IMR-90 (cell line): ENCODE data around the gene TBC1D1. TPM values are rescaled to one million over a fixed set of nuclear protein-coding genes. Genes with fewer than 3 reads are reported as not detected.

ENCODE experiments used
- ATAC-seq: fragments of 200-7000 bp; cut with Tn5 transposase; 2 replicates; pipeline ENCODE4 v1.9.1; 2020; ENCODE audit warnings: low read depth, mild to moderate bottlenecking, moderate library complexity
- BruUV-seq: library from RNA; stranded (reverse); fragments of 400-500 nt; replicated peaks from 2 replicates; lab custom pipeline; 2021; lab: Mats Ljungman, UMichigan
- CTCF ChIA-PET: fragments of 300-600 bp; formaldehyde crosslinking; extraction: SDS; loops from one replicate; lab custom pipeline; 2021; ENCODE audit warnings: antibody characterized with exemption; lab: Yijun Ruan, JAX
- POLR2A ChIA-PET: fragments of 300-600 bp; sonication (Branson Sonifier 250); formaldehyde crosslinking; loops from one replicate; lab custom pipeline; 2022; ENCODE audit warnings: antibody characterized with exemption; ENCODE audit not compliant: unreplicated experiment; lab: Charles Lee
- DNase-seq: peaks from one replicate; pipeline ENCODE4 v3.0.0; 2013
- H2AFZ ChIP-seq: replicated peaks from 2 replicates; pipeline ENCODE3; 2013; ENCODE audit warnings: low read length, mild to moderate bottlenecking; ENCODE audit not compliant: poor library complexity
- H2AK5ac ChIP-seq: 2 replicates; pipeline ENCODE4 v1.6.1; 2013; ENCODE audit warnings: low read depth, low read length, inconsistent platforms
- H2AK9ac ChIP-seq: replicated peaks from 2 replicates; pipeline ENCODE3; 2013; ENCODE audit warnings: mild to moderate bottlenecking, low read depth, low read length, moderate library complexity; ENCODE audit not compliant: poor library complexity
- H2BK120ac ChIP-seq: 2 replicates; pipeline ENCODE4 v1.6.1; 2013; ENCODE audit warnings: low read depth, low read length, inconsistent platforms
- H2BK15ac ChIP-seq: 3 replicates; pipeline ENCODE4 v1.6.1; 2013; ENCODE audit warnings: low read depth, low read length, inconsistent platforms
- H2BK20ac ChIP-seq: 2 replicates; pipeline ENCODE4 v1.6.1; 2013; ENCODE audit warnings: low read depth, mild to moderate bottlenecking, inconsistent platforms, low read length, moderate library complexity
- H2BK5ac ChIP-seq: 2 replicates; pipeline ENCODE4 v1.6.1; 2013; ENCODE audit warnings: mild to moderate bottlenecking, low read depth, low read length, inconsistent platforms; ENCODE audit not compliant: poor library complexity, severe bottlenecking
- H3K14ac ChIP-seq: replicated peaks from 2 replicates; pipeline ENCODE4 v1.6.1; 2013; ENCODE audit warnings: low read depth, low read length, inconsistent platforms
- H3K18ac ChIP-seq: 2 replicates; pipeline ENCODE4 v1.6.1; 2013; ENCODE audit warnings: low read depth, low read length, control low read depth
- H3K23ac ChIP-seq: 2 replicates; pipeline ENCODE4 v1.6.1; 2013; ENCODE audit warnings: low read depth, low read length, inconsistent platforms
- H3K27ac ChIP-seq: 2 replicates; pipeline ENCODE4 v1.5.1; 2013; ENCODE audit warnings: mild to moderate bottlenecking, control low read depth, low read length; ENCODE audit not compliant: insufficient read depth
- H3K27me3 ChIP-seq: 2 replicates; pipeline ENCODE4 v1.6.1; 2013; ENCODE audit warnings: low read length; ENCODE audit not compliant: control insufficient read depth, insufficient read depth
- H3K36me3 ChIP-seq: 2 replicates; pipeline ENCODE4 v1.6.1; 2013; ENCODE audit warnings: low read length, mixed read lengths; ENCODE audit not compliant: control insufficient read depth, insufficient read depth
- H3K4ac ChIP-seq: 2 replicates; pipeline ENCODE4 v1.6.1; 2013; ENCODE audit warnings: low read depth, low read length, inconsistent platforms
- H3K4me1 ChIP-seq: 2 replicates; pipeline ENCODE4 v1.6.1; 2013; ENCODE audit warnings: low read length, mixed read lengths; ENCODE audit not compliant: control insufficient read depth, insufficient read depth
- H3K4me2 ChIP-seq: 2 replicates; pipeline ENCODE4 v1.6.1; 2013; ENCODE audit warnings: low read depth, mild to moderate bottlenecking, control low read depth, low read length, moderate library complexity
- H3K4me3 ChIP-seq: 2 replicates; pipeline ENCODE4 v1.5.1; 2013; ENCODE audit warnings: low read depth, mild to moderate bottlenecking, control low read depth, low read length, moderate library complexity; ENCODE audit not compliant: insufficient read depth
- H3K56ac ChIP-seq: 2 replicates; pipeline ENCODE4 v1.6.1; 2013; ENCODE audit warnings: low read length, inconsistent platforms; ENCODE audit not compliant: insufficient read depth; ENCODE audit errors: extremely low read depth
- H3K79me1 ChIP-seq, 2 experiments: 2 replicates each; pipeline ENCODE4 v1.6.1; 2013; ENCODE audit warnings: low read length in 2 of 2, inconsistent platforms in 1 of 2, low read depth in 1 of 2
- H3K9ac ChIP-seq: 2 replicates; pipeline ENCODE4 v1.6.1; 2013; ENCODE audit warnings: low read depth, low read length, control low read depth
- H3K9me1 ChIP-seq: 2 replicates; pipeline ENCODE4 v1.6.1; 2013; ENCODE audit warnings: low read length, inconsistent platforms; ENCODE audit not compliant: insufficient read depth
- H3K9me3 ChIP-seq: 2 replicates; pipeline ENCODE4 v1.6.1; 2013; ENCODE audit warnings: low read length; ENCODE audit not compliant: control insufficient read depth, insufficient read depth
- H4K20me1 ChIP-seq: 2 replicates; pipeline ENCODE4 v1.6.1; 2013; ENCODE audit warnings: low read length, inconsistent platforms; ENCODE audit not compliant: insufficient read depth
- H4K5ac ChIP-seq: 2 replicates; pipeline ENCODE4 v1.6.1; 2013; ENCODE audit warnings: mild to moderate bottlenecking, low read depth, low read length, control low read depth
- H4K8ac ChIP-seq, 2 experiments: 2 replicates each; pipeline ENCODE4 v1.6.1; 2013; ENCODE audit warnings: low read depth in 2 of 2, low read length in 2 of 2, control low read depth in 1 of 2, inconsistent platforms in 1 of 2
- H4K91ac ChIP-seq: 2 replicates; pipeline ENCODE4 v1.6.1; 2013; ENCODE audit warnings: low read depth, low read length, inconsistent platforms; ENCODE audit not compliant: insufficient read depth
- BHLHE40 ChIP-seq: fragments of 150-350 bp; IDR thresholded peaks from 2 replicates; pipeline ENCODE4 v1.6.1; 2016; ENCODE audit warnings: mild to moderate bottlenecking, low read depth, low read length
- CEBPB ChIP-seq: IDR thresholded peaks from 2 replicates; pipeline ENCODE4 v1.6.1; 2012; ENCODE audit warnings: low read depth, low read length, improper control_type of control experiment
- CHD1 ChIP-seq: IDR thresholded peaks from 2 replicates; pipeline ENCODE4 v1.6.1; 2012; ENCODE audit warnings: low read depth, low read length, improper control_type of control experiment
- RAD21 ChIP-seq: IDR thresholded peaks from 2 replicates; pipeline ENCODE4 v1.6.1; 2012; ENCODE audit warnings: low read length, improper control_type of control experiment
- RCOR1 ChIP-seq: IDR thresholded peaks from 2 replicates; pipeline ENCODE4 v1.6.1; 2012; ENCODE audit warnings: mild to moderate bottlenecking, low read length, improper control_type of control experiment; ENCODE audit not compliant: insufficient replicate concordance
- SMC3 ChIP-seq: fragments of 150-350 bp; IDR thresholded peaks from 2 replicates; pipeline ENCODE4 v1.6.1; 2016; ENCODE audit warnings: low read depth, mild to moderate bottlenecking, antibody characterized with exemption, low read length, moderate library complexity
- WGBS, 2 experiments: methylation state at CpG; one replicate each; pipeline versions ENCODE4 v1.1.5 to v1.1.7; 2013; ENCODE audit warnings: missing lambda C conversion rate in 2 of 2; ENCODE audit not compliant: insufficient read length in 1 of 2; ENCODE audit errors: extremely low coverage in 2 of 2; 5-methylcytosine and 5-hydroxymethylcytosine counted together
- dilution Hi-C: fragments of 300-500 bp; cut with HindIII; formaldehyde crosslinking; loops from one replicate; pipeline ENCODE4 v1.14.3; 2018; ENCODE audit warnings: low sequenced_read_pairs; ENCODE audit not compliant: unreplicated experiment
- in situ Hi-C: fragments of 300-500 bp; cut with MboI; formaldehyde crosslinking; loops from 3 replicates; pipeline ENCODE4 v1.14.3; 2019; ENCODE audit warnings: low sequenced_read_pairs, inconsistent platforms, mixed read lengths
- intact Hi-C: fragments of 100-400 bp; cut with micrococcal nuclease; formaldehyde crosslinking; loops from 2 replicates; pipeline ENCODE4 v1.10.0; 2022
- polyA plus RNA-seq, 3 experiments: library from polyadenylated mRNA; depleted of rRNA; stranded (reverse); fragments of >200 nt; gene quantifications; 2 replicates each; pipeline ENCODE4 v1.2.3, GENCODE V29; 2012; ENCODE audit warnings: low replicate concordance in 1 of 3
- total RNA-seq: library from RNA; depleted of rRNA; stranded (reverse); fragments of >200 nt; gene quantifications from 2 replicates; pipeline ENCODE4 v1.2.3, GENCODE V29; 2012

Gene TBC1D1
- total and polyA plus RNA-seq, 2 of the 4 experiments (the other 2 are of a cell fraction), result 42.4 to 104 TPM

DNA sequence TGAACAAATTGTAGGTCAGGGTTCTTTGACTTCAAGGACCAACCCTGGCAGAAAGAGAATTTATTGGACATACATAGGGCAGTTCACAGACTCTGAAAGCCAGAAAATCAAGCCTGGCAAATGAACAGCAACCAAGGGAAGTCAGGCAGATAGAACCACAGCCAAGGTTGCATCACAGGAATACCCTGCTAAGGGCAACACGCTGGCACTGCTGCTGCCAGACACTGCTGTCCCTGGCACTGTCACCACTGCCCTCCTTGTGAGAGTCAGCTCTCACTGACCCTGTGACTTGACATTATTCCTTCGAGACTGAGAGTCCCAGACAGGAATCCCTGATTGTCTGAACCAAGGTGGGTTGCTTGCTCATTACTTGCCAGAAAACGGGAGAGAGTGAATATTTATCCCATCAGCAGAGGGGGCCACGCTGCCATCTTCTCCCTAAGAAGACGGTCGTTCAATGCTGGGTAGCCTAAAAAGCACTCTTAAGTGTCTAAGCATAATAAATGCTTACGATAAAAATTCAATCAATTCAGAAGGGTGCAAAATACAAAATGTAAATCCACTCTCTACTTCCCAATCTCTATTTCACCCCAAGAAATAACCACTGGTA, 46.1 kb downstream of the TBC1D1 start:
- no peak overlapping the region for H3K14ac ChIP-seq
- H3K27ac ChIP-seq, result no peak overlapping the region
- no peak overlapping the region for H4K8ac ChIP-seq
- H3K18ac ChIP-seq, result no peak overlapping the region
- no peak overlapping the region for H4K5ac ChIP-seq
- H3K9ac ChIP-seq, result no peak overlapping the region
- no peak overlapping the region for H4K91ac ChIP-seq
- H2BK120ac ChIP-seq, result no peak overlapping the region
- dilution Hi-C loops, result no loop called here
- 57% methylated on average over 1 of the region's 7 CpGs; no CpG with 5 or more reads in 1 of the 2 experiments for WGBS, 2 experiments
- in situ Hi-C loops, result no loop called here
- ChIA-PET CTCF (no interaction called here), POLR2A (no interaction called here)
- no peaks in the 10 kb centered on the region for H3K9me1 ChIP-seq
- TF ChIP-seq CEBPB (no peak), BHLHE40 (no peak), RAD21 (no peak), CHD1 (no peak), SMC3 (no peak), RCOR1 (no peak)
- no peak overlapping the region for H2BK15ac ChIP-seq
- H3K4me3 ChIP-seq, result no peak overlapping the region
- no peak overlapping the region for H2AK5ac ChIP-seq
- no peak overlapping the region for H3K56ac ChIP-seq
- no peaks in the 10 kb centered on the region for H3K36me3 ChIP-seq
- H2BK5ac ChIP-seq, result no peak overlapping the region
- no peaks in the 10 kb centered on the region for H3K9me3 ChIP-seq
- H3K4me2 ChIP-seq, result no peak overlapping the region
- no peak for ATAC-seq
- no peaks in the 10 kb centered on the region for H3K79me1 ChIP-seq
- peaks cover 38% of the 10 kb centered on the region for H3K27me3 ChIP-seq
- no peak overlapping the region for H2AFZ ChIP-seq
- no peak overlapping the region for H3K23ac ChIP-seq
- intact Hi-C loops, result no loop called here
- no peak for DNase-seq
- no peak overlapping the region for H2AK9ac ChIP-seq
- H3K4ac ChIP-seq, result no peak overlapping the region
- no peak overlapping the region for H2BK20ac ChIP-seq
- no TSS peak for BruUV-seq
- no peaks in the 10 kb centered on the region for H3K4me1 ChIP-seq
- H4K20me1 ChIP-seq, result no peaks in the 10 kb centered on the region
